Adrenal gland (tissue), 12 donors: Measurements from ENCODE around the gene STXBP5. TPM values are rescaled to one million over a fixed set of nuclear protein-coding genes. Genes with fewer than 3 reads are reported as not detected.

Experiments
- DNase-seq, 7 donors: peaks; one replicate each; pipeline ENCODE4 v3.0.0-alpha.2; 2019 to 2020
- H3K27ac ChIP-seq, 5 donors: fragments of 200-600 bp; sonication (generic) in 4 of 5; 1 replicate in 3 of 5; 2 replicates in 2 of 5; pipeline versions ENCODE4 v1.5.1 to v1.8.0; 2016 to 2020; ENCODE audit warnings: mild to moderate bottlenecking in 1 of 5
- H3K27me3 ChIP-seq: fragments of 200-600 bp; 2 replicates; pipeline ENCODE4 v1.8.0; 2021
- H3K36me3 ChIP-seq, 2 donors: fragments of 200-600 bp; replicated peaks in 1 of 2; 1 replicate in 1 of 2; 2 replicates in 1 of 2; pipeline versions ENCODE4 v1.5.1 to v1.8.0; 2018 to 2022
- H3K4me1 ChIP-seq, 2 donors: fragments of 200-600 bp; replicated peaks in 1 of 2; 1 replicate in 1 of 2; 2 replicates in 1 of 2; pipeline versions ENCODE4 v1.5.1 to v1.8.0; 2018 to 2021
- H3K4me3 ChIP-seq, 4 donors: fragments of 200-600 bp; sonication (generic) in 3 of 4; one replicate each; pipeline ENCODE4 v1.5.1; 2016 to 2018
- H3K9me3 ChIP-seq, 3 donors: fragments of 200-600 bp; sonication (generic) in 1 of 3; replicated peaks in 1 of 3; 1 replicate in 2 of 3; 2 replicates in 1 of 3; pipeline versions ENCODE4 v1.5.1 to v1.8.0; 2016 to 2021
- POLR2A ChIP-seq, 2 donors: fragments of 450-650 bp; IDR thresholded peaks; one replicate each; pipeline ENCODE4 v1.6.1; 2017; ENCODE audit warnings: antibody characterized with exemption in 2 of 2, mild to moderate bottlenecking in 2 of 2, moderate library complexity in 1 of 2
- WGBS, 4 donors: extraction: QIAGEN DNeasy Blood & Tissue Kit in 2 of 4; methylation state at CpG; one replicate each; pipeline versions ENCODE4 v1.1.5 to v1.1.7; 2013 to 2017; 5-methylcytosine and 5-hydroxymethylcytosine counted together
- intact Hi-C, 2 donors: fragments of 100-400 bp; cut with DNase I; formaldehyde crosslinking; loops; one replicate each; pipeline versions ENCODE4 v1.14.1 to v1.15.0; 2022 to 2023
- polyA plus RNA-seq, 3 donors: library from polyadenylated mRNA; stranded (reverse); fragments of 200-250 nt in 2 of 3; fragments of 350-450 nt in 1 of 3; fragmentation: Illumina TruSeq in 1 of 3; extraction: RNeasy Lipid Tissue Mini Kit (QIAGEN cat#74804) in 1 of 3; gene quantifications; one replicate each; pipeline ENCODE4 v1.2.3, GENCODE V29; 2013 to 2014
- total RNA-seq, 9 donors: library from RNA; depleted of rRNA in 4 of 9; stranded (reverse); fragments of >200 nt in 4 of 9; fragments of 120-200 nt in 1 of 9; fragmentation: NEBNext Ultra II Directional in 1 of 9; extraction: Animal tissue kit (Norgen Biotek cat#: 25700) in 1 of 9; gene quantifications; one replicate each; pipeline versions ENCODE4 v1.1.0 to v1.2.4, GENCODE V29; 2013 to 2023
- TF ChIP-seq, protein P1 (sequence below), 6 experiments: fragments of 450-650 bp in 4 of 6; fragments of 200-600 bp in 2 of 6; sonication (generic) in 1 of 6; IDR thresholded peaks; 1 replicate in 5 of 6; 2 replicates in 1 of 6; pipeline versions ENCODE4 v1.5.1 to v1.8.0; 2016 to 2021; ENCODE audit warnings: antibody characterized with exemption in 6 of 6, mild to moderate bottlenecking in 2 of 6, moderate library complexity in 1 of 6
- donor health status: healthy with polysubstance abuse.
- donor health status: Bipolar disorder and iron deficiency.
- donor health status: DM: yes; HTN: yes; CAD: no.
- donor health status: DM: no; HTN: no; CAD: no.
- donor health status: DM: no; HTN: no; CAD: no.
- donor health status: DM: yes; HTN: yes; CAD: no.

STXBP5 gene
- total and polyA plus RNA-seq, 12 donors = 18.0 to 66.3 (median 30.1) TPM

DNA sequence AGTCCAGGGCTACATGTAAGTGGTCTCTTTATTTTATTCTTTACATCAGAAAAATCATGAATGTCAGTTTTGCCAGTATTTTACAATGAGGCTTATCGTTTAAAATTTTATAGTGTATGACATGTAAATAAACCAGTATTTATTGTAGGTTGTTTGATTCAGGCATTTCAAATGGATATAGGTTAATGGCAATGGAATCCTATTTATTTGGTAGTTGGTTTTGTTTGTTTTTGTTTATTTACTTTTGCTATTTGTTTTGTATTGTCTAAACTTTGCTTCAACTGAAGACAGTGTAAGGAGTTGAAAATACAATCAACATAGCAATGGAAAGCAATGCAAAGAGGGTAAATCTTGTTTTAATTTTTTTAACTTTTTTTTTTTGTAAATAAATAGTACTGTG is 185.2 kb downstream of the STXBP5 start:
- no peak for DNase-seq
- H3K9me3 ChIP-seq = no peaks in the 10 kb centered on the region
- H3K4me1 ChIP-seq = no peaks in the 10 kb centered on the region
- intact Hi-C loops = no loop called here
- no peak overlapping the region for H3K27ac ChIP-seq
- H3K4me3 ChIP-seq = no peak overlapping the region
- no peaks in the 10 kb centered on the region for H3K27me3 ChIP-seq
- no peak for TF ChIP-seq POLR2A (IDR thresholded peaks at IDR 0.05)
- TF ChIP-seq, protein P1, sequence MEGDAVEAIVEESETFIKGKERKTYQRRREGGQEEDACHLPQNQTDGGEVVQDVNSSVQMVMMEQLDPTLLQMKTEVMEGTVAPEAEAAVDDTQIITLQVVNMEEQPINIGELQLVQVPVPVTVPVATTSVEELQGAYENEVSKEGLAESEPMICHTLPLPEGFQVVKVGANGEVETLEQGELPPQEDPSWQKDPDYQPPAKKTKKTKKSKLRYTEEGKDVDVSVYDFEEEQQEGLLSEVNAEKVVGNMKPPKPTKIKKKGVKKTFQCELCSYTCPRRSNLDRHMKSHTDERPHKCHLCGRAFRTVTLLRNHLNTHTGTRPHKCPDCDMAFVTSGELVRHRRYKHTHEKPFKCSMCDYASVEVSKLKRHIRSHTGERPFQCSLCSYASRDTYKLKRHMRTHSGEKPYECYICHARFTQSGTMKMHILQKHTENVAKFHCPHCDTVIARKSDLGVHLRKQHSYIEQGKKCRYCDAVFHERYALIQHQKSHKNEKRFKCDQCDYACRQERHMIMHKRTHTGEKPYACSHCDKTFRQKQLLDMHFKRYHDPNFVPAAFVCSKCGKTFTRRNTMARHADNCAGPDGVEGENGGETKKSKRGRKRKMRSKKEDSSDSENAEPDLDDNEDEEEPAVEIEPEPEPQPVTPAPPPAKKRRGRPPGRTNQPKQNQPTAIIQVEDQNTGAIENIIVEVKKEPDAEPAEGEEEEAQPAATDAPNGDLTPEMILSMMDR (IDR thresholded peaks at IDR 0.05) = no peak
- H3K36me3 ChIP-seq = no peaks in the 10 kb centered on the region
- WGBS, 4 donors = 86 to 95% (median 92%) methylated on average over 1 of the region's 1 CpG

DNA sequence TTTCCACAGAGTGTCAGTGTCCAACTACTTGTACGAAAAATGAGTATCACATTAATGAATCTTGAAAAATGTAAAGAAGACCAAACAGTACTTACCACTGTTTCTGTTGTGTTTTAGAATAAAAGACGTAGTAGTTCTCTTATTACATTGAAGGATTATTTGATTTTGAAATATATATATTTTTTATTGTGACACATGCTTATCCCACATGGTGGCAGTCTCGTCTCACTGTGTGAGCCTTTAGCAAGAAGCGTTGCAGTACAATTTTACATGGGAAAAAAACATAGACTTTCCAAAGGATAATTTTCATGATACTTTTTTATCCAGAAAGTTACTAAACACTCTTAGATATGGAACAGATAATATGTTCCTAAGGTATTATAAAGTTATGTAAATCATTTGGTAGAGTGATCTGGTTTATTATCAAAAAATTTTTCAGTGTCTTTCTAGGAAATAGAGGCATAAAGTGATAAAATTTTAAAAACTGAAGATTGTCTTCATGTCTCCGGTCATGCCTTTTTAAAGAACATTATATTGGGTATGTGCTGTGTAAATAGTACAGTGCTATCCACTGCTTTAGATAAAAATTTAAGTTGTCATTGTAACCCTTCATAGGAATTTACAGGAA is 186.8 kb downstream of the STXBP5 start:
- no peak overlapping the region for H3K4me3 ChIP-seq
- no peak overlapping the region for H3K27ac ChIP-seq
- TF ChIP-seq POLR2A (IDR thresholded peaks at IDR 0.05) = no peak
- TF ChIP-seq, protein P1 (IDR thresholded peaks at IDR 0.05) = peak in 5 of 6 experiments; percentile 4 to 47 (median 31)
- H3K27me3 ChIP-seq = no peaks in the 10 kb centered on the region
- peak in 1 of 7 donors; percentile 16 for DNase-seq
- no peaks in the 10 kb centered on the region for H3K9me3 ChIP-seq
- H3K4me1 ChIP-seq = no peaks in the 10 kb centered on the region
- intact Hi-C loops = no loop called here
- 57 to 66% (median 63%) methylated on average over 5 of the region's 5 CpGs for WGBS, 4 donors
- no peaks in the 10 kb centered on the region for H3K36me3 ChIP-seq

DNA sequence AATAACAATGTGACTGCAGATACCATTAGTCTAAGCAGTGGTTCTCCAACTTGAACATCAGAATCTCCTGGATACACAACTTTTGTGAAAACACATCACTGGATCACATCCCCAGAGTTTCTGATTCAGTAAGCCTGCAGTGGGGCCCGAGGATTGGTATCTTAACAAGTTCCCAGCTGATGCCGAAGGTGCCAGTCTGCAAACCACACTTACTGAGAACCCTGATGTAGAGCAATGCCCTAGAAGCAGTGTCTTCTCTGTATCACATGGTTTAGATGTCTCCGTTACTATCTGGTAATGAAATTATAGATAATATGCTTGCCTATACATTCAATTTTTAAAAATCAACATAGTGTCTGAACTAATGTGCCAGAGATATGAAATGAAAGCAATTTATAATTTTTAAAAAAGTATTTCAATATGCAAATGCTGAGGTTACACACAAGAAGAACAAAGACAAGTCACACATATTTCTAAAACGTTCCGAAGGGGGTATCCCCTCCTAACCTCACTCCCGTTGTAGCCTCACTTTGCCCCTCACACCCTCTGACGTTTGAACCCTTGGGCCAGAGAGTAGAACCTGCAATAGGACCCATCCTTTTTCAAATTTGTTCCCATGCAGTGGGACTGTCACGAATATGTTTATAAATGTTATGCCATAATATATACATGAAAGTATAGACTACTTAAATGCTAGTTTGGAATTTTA is 188.9 kb downstream of the STXBP5 start:
- Histone ChIP-seq H3K27ac (no peak overlapping the region), H3K27me3 (no peaks in the 10 kb centered on the region), H3K4me1 (no peaks in the 10 kb centered on the region), H3K9me3 (no peaks in the 10 kb centered on the region), H3K4me3 (no peak overlapping the region), H3K36me3 (no peaks in the 10 kb centered on the region)
- no peak for DNase-seq
- intact Hi-C loops = no loop called here
- no peak for TF ChIP-seq POLR2A (IDR thresholded peaks at IDR 0.05)
- TF ChIP-seq, protein P1 (IDR thresholded peaks at IDR 0.05) = no peak
- WGBS, 4 donors = 82 to 84% (median 83%) methylated on average over 8 of the region's 8 CpGs

DNA sequence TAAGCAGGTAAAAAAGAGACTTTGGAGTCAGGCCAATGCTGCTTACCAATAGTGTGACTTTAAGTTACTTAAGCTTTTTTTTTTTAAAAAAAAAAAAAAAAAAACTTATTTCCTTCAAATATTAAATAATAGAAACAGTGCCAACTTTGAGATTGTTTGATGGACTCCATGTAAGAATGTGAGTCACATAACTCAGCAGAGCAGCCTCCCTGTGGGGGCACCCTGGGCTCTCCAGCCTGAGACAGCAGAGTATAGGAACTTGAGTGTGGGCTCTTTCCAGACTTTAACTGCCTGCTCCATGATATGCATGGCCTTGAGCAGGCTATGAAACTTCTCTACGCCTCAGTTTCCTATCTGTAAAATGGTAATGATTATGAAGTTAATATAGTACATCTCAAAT is 190.9 kb downstream of the STXBP5 start:
- TF ChIP-seq POLR2A (IDR thresholded peaks at IDR 0.05) = no peak
- TF ChIP-seq, protein P1 (IDR thresholded peaks at IDR 0.05) = no peak
- 80 to 100% (median 95%) methylated on average over 1 of the region's 1 CpG for WGBS, 4 donors
- Histone ChIP-seq H3K4me3 (no peak overlapping the region), H3K9me3 (no peaks in the 10 kb centered on the region), H3K27me3 (no peaks in the 10 kb centered on the region), H3K4me1 (no peaks in the 10 kb centered on the region), H3K36me3 (no peaks in the 10 kb centered on the region), H3K27ac (no peak overlapping the region)
- intact Hi-C loops = no loop called here
- no peak for DNase-seq
